Activated CD4-positive, CD25-positive, alpha-beta regulatory T cell treated with anti-CD3 and anti-CD28 coated beads, Interleukin-2, amount 50 U/mL, for 16 hours (primary cell): ENCODE results near the gene GRPEL2.

ENCODE experiments used
- DNase-seq: peaks from one replicate; pipeline ENCODE4 v3.0.0-alpha.2; 2020; ENCODE audit warnings: low read depth, low spot score

GRPEL2 gene

DNA sequence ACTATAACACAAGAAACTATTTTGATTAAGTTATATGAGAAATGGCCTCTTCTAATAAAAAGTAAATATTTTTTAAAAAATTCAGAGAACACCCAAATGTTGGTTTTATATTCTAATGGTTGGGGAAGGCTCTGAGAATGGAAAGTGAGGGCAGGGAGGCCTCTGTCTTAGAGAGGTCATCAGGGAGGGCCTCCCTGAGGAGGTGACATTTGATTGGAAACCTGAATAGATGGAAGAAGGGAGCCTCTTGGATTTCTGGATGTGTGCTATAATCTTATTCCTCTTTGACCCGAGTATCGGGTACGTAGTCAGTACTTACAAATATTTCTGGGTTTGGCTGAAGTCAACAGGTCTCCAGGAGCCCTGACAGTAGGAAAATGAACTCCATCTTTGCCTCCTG lies 26.1 kb upstream of the GRPEL2 start:
- DNase-seq, result no peak

- DNase-seq, result no peak
These were observed 24.4 kb upstream of the GRPEL2 start for GRCh38 chr5:149320791-149321330.

DNA sequence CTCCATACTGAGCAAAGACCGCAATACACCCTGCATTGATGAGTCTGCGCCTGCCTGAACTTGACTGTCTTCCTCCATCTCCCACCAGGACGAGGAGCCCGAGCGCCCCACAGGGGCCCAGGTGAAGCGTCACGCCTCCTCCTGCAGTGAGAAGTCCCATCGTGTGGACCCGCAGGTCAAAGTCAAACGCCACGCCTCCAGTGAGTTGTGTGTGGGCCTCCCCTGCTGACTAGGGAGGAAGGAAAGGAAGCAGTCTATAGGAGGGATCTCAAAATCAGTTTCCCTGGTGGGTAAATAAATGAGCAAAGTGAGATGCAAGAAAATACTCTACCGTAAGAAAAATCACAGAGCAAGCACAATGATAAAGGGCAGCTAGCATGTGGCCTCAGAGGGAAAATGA lies 22.8 kb upstream of the GRPEL2 start:
- DNase-seq, result no peak

DNA sequence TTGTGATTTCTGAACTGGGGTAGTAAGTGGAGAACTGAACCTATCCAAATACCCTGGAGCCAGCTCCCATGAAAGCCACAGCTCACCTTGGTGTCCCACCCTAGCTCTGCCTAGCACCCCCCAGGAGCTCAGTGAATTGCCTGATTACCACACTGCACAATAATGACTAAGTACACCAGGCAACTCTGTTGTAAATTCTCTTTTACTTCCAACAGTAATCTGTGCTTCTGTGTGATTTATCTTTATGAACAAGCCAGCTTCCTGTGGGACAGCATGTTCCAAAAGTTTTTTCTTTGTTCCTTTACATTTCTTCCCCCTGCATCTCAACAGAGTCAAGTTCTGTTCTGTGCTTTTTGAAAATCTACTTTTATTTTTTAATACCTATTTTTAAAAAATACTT lies 22.1 kb upstream of the GRPEL2 start:
- DNase-seq, result no peak

GRCh38 chr5:149323621-149324205 lies 21.6 kb upstream of the GRPEL2 start:
- no peak for DNase-seq

DNA sequence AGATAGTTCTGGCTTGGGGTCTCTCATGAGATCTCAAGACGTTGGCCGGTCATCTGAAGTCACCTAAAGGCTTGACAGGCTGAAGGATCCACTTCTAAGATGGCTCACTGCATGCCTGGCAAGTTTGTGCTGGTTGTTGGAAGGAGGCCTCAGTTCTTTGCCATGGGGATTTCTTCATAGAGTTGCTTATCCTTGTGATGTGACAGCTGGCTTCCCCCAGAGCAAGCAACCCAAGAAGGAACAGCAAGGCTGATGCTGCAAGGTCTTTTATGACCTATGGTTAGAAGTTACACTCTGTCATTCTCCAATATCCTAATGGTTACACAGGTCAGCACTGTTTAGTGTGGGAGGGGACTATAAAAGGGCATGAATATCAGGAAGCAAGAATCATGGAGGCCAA lies 20.7 kb upstream of the GRPEL2 start:
- DNase-seq, result no peak

- DNase-seq, result no peak
These were observed 20.0 kb upstream of the GRPEL2 start for GRCh38 chr5:149325166-149325735.

- no peak for DNase-seq
These were observed 19.4 kb upstream of the GRPEL2 start for GRCh38 chr5:149325894-149326293.

DNA sequence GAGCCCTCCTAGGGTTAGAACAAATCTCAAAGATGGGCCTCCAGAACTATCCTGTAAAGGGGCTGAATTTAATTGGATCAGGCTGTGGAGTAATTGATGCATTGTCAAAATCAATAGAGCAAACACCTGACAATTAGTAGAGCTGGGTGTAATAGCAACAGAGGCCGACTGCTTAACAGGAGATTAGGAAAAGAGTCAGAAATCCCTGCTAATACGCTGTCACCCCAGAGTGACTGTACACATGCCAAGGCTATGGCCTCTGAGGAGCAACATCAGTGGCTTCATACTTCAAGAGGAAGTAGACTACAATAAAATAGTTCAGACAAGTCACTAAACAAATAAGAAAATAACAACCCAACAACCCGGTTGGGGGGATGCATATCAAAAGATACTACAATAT lies 18.7 kb upstream of the GRPEL2 start:
- no peak for DNase-seq

DNA sequence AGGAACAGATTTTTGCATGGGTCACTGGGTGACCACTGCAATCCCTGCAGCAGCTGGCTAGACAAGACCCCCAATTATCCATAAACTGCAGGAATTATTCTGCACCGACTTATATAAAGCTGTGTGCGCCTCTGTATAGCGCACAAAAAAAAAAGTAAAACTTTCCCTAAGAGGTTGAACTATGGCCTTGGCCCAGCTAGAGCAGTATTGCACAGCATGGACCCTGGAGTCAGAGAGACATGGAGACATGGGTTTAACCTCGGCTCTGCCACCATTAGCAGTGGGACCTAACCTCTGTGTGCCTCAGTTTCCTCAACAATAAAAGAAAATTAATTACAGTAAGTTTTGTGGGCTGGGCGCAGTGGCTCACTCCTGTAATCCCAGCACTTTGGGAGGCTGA lies 17.1 kb upstream of the GRPEL2 start:
- no peak for DNase-seq

- no peak for DNase-seq
These were observed 11.4 kb upstream of the GRPEL2 start for GRCh38 chr5:149333711-149334443.

- no peak for DNase-seq
These were observed 7.6 kb upstream of the GRPEL2 start for GRCh38 chr5:149337736-149338135.

DNA sequence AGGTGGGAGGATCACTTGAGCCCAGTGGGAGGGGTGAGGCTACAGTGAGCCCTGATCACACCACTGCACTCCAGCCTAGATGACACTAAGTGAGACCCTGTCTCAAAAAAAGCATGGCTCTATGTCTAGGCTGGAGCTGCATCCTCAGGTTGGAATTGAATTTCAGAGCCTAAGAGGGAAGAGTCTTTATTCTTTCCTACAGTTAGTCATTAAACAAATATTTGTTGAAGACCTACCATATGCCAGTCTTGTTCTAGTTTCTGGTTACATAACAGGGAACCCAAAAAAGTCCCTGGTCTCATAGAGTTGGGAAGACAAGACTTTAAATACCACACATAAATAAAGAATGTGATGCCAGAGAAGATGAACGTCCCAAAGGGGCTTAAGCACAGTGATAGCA lies 6.9 kb upstream of the GRPEL2 start:
- no peak for DNase-seq

- no peak for DNase-seq
These were observed 4.4 kb upstream of the GRPEL2 start for GRCh38 chr5:149340920-149341319.

DNA sequence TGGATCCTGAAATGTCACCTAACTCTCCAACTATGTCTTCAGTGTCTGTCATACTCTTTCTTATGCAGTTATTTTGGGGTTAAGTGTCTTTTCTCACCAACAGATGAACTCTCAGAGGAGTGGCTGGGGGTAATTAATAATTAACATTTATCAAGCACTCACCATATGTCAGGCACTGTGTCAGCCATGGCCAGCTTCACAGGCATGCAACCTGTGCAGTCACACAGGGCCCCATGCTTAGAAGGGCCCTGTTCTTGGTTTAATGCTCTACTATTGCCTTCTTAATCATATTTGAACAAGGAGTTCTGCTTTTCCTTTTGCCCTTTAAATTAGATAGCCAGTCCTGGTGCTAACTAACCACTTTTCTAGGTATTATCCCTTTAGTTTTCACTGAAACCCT lies 3.4 kb upstream of the GRPEL2 start:
- no peak for DNase-seq

GRCh38 chr5:149344151-149344550 lies 1.1 kb upstream of the GRPEL2 start:
- no peak for DNase-seq

GRCh38 chr5:149345892-149346222 lies 558 bp downstream of the GRPEL2 start:
- no peak for DNase-seq

DNA sequence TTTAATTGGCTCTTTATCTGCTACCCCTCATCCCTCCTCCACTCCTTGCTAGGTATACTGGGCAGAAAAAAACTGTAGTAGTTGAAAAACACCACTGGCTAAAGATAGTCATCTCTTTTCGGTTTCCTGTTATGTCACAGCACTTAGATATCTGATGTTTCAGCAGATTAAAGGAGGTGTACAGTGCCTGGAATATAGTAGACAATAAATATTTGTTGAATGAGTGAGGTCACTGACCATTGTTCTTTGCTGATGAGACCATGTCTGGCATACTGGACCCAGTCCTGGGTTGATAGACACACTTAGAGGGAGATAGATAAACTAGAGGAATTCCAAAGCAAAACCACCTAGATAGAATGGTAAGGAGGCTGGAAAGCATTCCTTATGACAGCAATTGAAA lies 3.2 kb downstream of the GRPEL2 start:
- DNase-seq, result no peak

GRCh38 chr5:149349382-149349781 lies 4.1 kb downstream of the GRPEL2 start:
- no peak for DNase-seq

DNA sequence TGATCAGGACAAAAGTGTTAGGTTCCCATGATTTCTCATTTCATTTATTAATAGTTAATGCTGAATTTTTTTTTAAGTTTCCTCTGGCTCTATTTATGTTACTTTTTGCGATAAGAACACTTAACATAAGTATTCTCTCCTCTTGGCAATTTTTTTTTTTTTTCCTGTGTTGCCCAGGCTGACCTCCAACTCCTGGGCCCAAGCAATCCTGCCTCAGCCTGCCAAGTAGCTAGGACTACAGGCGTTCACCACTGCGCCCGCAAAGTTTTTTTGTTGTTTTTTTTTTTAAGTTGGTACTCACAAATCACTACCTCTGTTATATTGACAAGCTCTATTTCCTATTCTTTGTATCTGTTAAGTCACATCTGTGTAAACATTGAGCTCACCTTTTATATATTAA lies 6.9 kb downstream of the GRPEL2 start:
- no peak for DNase-seq

- no peak for DNase-seq
These were observed 8.6 kb downstream of the GRPEL2 start for GRCh38 chr5:149353911-149354310.

- DNase-seq, result no peak
These were observed 10.4 kb downstream of the GRPEL2 start for GRCh38 chr5:149355688-149356087.

DNA sequence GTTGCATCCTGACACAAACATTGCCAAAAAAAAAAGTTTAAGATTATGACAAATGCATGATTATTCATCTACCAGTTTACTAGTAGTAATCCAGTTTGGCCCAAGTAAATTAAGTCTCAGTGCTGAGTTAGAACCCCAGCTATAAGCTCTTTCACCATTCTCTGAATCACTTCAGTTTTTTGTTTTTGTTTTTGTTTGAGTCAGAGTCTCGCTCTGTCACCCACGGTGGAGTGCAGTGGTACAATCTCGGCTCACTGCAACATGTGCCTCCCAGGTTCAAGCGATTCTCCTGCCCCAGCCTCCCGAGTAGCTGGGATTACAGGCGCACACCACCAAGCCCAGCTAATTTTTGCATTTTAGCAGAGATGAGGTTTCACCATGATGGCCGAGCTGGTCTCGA lies 11.1 kb downstream of the GRPEL2 start:
- no peak for DNase-seq
